ENCODE measurements around the gene GARNL3. TPM values are rescaled to one million over a fixed set of nuclear protein-coding genes. Genes with fewer than 3 reads are reported as not detected.

Gene GARNL3
- total and polyA plus RNA-seq, 8 donors = 2.3 to 7.1 (median 3.4) TPM

DNA sequence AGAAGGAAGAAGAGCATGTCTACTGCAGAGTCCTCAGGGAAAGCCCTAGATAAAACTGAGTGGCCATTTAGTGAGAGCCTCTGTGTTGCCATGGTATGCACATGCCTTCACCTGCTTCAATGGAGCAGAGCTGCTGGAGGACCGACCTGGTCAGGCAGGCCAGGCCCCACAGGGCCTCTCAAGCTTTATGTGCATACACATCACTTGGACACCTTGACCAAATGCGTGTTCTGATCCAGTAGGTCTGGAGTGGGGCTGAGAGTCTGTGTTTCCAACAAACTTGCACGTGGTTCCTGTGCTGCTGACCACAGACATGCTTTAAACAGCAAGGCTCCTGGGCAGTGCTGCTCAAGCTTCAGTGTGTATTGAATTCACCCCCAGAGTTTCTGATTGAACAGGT is 81.0 kb downstream of the GARNL3 start:
- Histone ChIP-seq H3K27me3 (no peaks in the 10 kb centered on the region), H3K9me3 (no peaks in the 10 kb centered on the region), H3K4me1 (no peaks in the 10 kb centered on the region), H3K36me3 (no peaks in the 10 kb centered on the region), H3K4me3 (no peak overlapping the region), H3K27ac (no peak overlapping the region)
- ATAC-seq (no peak), FAIRE-seq (no peak), DNase-seq (no peak)
- 71 to 81% methylated on average over 3 of the region's 3 CpGs for WGBS, 2 donors
- intact Hi-C loops (cut with DNase I) = loop anchor here in 2 of 3 donors (10.0 kb wide), 2 partner anchors 111 to 131 kb away; no protein-coding TSS in a partner anchor
- no peak for TF ChIP-seq CTCF (IDR thresholded peaks at IDR 0.05)

GRCh38 chr9:127346584-127346983 is 82.0 kb downstream of the GARNL3 start:
- no peak for TF ChIP-seq CTCF (IDR thresholded peaks at IDR 0.05)
- no peaks in the 10 kb centered on the region for H3K36me3 ChIP-seq
- no peaks in the 10 kb centered on the region for H3K9me3 ChIP-seq
- H3K27me3 ChIP-seq = no peaks in the 10 kb centered on the region
- H3K4me3 ChIP-seq = no peak overlapping the region
- intact Hi-C loops (cut with DNase I) = loop anchor here in 2 of 3 donors (10.0 kb wide), 2 partner anchors 112 to 132 kb away; no protein-coding TSS in a partner anchor
- 81 to 90% methylated on average over 6 of the region's 6 CpGs for WGBS, 2 donors
- H3K4me1 ChIP-seq = peaks cover 0 to 4% (median 0%) of the 10 kb centered on the region in 3 donors
- no peak for ATAC-seq
- no peak for DNase-seq
- no peak for FAIRE-seq
- no peak overlapping the region for H3K27ac ChIP-seq

DNA sequence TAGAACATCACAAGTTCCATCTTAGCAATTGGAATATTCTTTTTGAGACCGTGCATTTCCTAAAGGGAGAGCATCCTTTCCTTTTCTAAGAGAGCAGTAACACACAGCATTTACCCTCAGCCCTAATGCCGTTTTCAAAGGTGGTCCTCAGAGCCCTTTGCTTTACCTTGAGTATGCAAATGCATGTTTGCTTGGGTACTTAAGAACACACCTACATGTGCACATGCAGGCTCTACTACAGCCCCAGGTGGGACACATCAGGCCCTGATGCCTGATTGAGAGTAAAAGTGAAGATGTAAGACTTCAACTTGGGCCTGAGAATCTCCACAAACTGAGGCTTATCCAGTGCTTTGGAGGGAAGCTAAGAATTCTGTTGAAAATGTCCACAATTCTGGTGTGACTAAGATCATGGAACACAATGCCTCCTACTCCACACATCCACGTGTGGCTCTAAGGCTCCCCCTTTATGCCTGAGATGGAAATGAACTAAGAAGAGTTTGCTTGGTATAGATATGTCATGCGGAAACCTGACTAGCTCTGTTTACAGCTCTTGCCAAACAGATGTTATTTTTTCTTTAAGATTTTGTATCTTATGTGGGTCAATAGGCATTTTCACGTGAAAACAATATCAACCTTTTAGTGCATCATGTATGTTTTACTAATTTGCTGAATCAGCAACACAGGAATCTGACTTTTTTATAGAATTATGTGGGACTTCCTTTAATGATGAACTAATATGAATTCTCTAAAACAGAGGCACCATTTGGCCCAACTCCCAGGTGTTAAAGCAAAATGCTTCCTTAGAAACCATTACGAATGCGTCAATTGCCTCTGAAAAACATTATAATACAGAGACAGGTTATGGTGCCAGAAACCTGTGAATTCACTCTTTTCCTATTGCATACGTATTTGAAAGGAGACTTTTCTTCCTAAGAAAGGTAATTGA is 83.5 kb downstream of the GARNL3 start:
- WGBS, 2 donors = 53 to 60% methylated on average over 8 of the region's 8 CpGs
- no peaks in the 10 kb centered on the region for H3K27me3 ChIP-seq
- peaks cover 0 to 4% (median 0%) of the 10 kb centered on the region in 3 donors for H3K4me1 ChIP-seq
- DNase-seq = peak in 1 of 6 donors; percentile 24
- TF ChIP-seq CTCF (IDR thresholded peaks at IDR 0.05) = peak in 2 of 4 donors; percentile 28 to 33
- H3K27ac ChIP-seq = no peak overlapping the region
- intact Hi-C loops (cut with DNase I) = loop anchor here in 2 of 3 donors (10.0 kb wide), 2 partner anchors 113 to 133 kb away; no protein-coding TSS in a partner anchor
- peak; percentile 77 to 96 (median 89) for ATAC-seq
- no peaks in the 10 kb centered on the region for H3K36me3 ChIP-seq
- H3K4me3 ChIP-seq = no peak overlapping the region
- FAIRE-seq = no peak
- no peaks in the 10 kb centered on the region for H3K9me3 ChIP-seq

DNA sequence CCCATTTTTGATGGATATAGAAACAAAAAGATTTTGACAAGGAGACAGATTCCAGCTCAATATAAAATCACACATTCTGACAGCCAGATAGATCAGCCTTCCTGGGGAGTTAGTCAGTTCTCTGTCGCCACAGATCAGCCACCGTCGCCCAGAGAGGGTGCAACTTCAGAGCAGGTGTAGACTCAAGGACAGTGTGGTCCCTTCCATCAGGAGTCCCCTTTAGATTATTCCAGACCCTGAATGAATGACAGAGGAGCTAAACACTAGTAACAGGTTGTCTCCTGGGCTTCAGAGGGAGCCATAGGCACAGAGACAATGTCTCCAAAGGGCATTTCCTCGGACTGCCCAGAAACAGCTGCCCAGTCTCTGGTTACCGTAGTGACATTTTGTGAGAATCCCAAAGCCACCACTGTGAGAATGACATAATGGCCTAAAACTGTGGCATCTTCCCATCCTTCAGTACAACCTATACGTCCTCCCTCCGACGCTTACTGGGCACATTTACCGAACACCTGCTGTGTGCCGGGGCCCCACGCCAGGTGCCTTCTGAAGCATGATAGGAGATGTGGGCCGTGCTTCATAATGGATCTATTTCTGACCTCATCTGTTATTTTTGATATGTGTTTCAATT is 85.0 kb downstream of the GARNL3 start:
- no peak for TF ChIP-seq CTCF (IDR thresholded peaks at IDR 0.05)
- WGBS, 2 donors = 82 to 90% methylated on average over 12 of the region's 12 CpGs
- Histone ChIP-seq H3K27me3 (no peaks in the 10 kb centered on the region), H3K4me3 (no peak overlapping the region), H3K27ac (no peak overlapping the region), H3K4me1 (peaks cover 0 to 4% (median 0%) of the 10 kb centered on the region in 3 donors), H3K9me3 (no peaks in the 10 kb centered on the region), H3K36me3 (no peaks in the 10 kb centered on the region)
- FAIRE-seq (no peak), DNase-seq (no peak), ATAC-seq (no peak)
- intact Hi-C loops (cut with DNase I) = loop anchor here in 2 of 3 donors (10.0 kb wide), 2 partner anchors 115 to 135 kb away; no protein-coding TSS in a partner anchor

Data from pancreas (tissue), 10 donors.